Activated gamma-delta T cell (primary cell): ENCODE data around the gene IL1R1.

ENCODE experiments used
- DNase-seq: peaks from one replicate; lab custom pipeline; 2025; lab: John Stamatoyannopoulos, UW

Gene IL1R1

GRCh38 chr2:102140377-102140776 is 2.2 kb upstream of the IL1R1 start:
- no peak for DNase-seq

DNA sequence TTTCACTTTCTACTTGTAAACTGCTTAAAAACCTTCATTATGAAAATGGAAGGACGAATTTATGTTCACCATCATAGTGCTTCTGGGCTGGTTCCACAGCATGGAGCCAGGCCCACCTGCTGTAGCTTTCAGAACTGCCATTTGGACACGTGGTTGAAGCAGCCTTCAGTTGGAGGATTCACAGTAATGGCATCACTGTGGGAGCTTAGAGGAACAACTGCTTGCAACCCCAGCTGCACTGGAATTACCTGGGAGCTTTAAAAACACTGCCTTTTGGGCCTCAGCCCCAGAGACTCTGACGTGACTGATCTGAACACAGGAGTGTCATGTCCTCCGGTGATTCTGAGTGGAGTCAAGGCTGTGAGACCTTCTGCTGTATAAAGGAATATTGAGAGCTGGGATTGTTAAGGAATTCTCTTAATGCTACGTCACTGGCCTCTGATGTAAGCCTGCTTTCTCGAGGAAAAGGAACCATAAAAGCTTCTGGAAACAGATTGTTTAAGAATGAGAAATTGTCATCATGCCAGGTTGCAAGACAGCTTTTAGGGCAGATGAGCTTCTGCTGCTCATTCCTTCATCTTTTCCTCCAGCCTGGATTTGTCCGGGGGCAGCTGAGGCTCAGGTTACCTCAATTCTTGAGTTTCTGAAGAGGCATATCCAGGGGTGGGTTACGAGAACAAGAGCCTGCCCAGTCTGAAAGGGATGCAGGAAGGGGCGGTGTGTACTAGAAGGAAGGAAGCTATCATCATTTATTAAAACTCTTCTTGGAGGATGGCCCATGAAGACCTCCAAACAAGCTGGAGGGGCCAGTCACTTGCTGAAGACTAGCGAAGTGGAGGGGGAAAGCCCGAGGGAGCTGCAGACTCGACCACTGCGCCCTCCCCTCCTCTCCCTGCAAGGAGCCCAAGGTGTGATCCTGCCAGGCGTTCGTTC is 1.3 kb upstream of the IL1R1 start:
- DNase-seq: no peak

GRCh38 chr2:102142829-102143449 is 393 bp downstream of the IL1R1 start:
- no peak for DNase-seq

GRCh38 chr2:102143450-102143985 is 972 bp downstream of the IL1R1 start:
- no peak for DNase-seq

DNA sequence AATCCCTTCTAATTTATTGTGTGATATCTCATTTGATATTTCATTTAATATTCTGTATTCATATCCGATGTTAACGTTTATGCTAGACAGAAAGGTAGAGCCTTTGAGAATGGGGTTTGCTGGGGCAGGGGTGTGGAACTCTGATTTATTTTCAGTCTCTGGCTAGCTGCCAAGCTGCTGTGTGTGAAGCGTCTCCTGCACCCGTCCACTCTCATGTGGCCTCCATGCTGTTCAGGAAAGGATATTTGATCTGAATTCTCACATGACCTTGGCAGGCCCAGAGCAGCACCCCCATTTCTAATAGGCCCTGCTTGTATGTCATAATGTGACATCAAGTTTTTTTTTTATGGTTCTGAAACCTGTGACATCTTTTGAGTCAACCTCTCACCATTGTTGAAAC is 1.6 kb downstream of the IL1R1 start:
- DNase-seq: no peak

- no peak for DNase-seq
Measured at GRCh38 chr2:102145107-102145506, 2.6 kb downstream of the IL1R1 start.

GRCh38 chr2:102145934-102146333 is 3.4 kb downstream of the IL1R1 start:
- DNase-seq: no peak

GRCh38 chr2:102147935-102148334 is 5.4 kb downstream of the IL1R1 start:
- no peak for DNase-seq

DNA sequence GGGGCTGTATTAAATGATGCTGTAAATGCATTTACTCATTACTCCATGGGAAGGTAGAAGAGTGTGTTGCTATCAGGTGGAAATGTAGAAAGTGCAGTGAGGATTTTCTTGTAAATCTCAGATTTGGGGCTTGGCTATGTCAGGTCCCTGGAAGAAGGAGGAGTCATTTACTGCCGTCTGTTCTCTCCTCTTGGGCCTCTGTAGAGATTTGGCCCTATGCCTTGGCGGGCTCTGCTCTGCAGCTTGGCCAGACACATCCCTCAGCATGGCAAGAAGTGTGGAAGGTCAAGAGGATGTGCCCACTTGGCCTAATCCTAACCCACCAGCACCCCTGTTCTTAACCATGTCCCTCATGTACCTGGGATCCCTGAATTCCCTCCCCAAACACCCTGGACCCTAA is 6.7 kb downstream of the IL1R1 start:
- no peak for DNase-seq

DNA sequence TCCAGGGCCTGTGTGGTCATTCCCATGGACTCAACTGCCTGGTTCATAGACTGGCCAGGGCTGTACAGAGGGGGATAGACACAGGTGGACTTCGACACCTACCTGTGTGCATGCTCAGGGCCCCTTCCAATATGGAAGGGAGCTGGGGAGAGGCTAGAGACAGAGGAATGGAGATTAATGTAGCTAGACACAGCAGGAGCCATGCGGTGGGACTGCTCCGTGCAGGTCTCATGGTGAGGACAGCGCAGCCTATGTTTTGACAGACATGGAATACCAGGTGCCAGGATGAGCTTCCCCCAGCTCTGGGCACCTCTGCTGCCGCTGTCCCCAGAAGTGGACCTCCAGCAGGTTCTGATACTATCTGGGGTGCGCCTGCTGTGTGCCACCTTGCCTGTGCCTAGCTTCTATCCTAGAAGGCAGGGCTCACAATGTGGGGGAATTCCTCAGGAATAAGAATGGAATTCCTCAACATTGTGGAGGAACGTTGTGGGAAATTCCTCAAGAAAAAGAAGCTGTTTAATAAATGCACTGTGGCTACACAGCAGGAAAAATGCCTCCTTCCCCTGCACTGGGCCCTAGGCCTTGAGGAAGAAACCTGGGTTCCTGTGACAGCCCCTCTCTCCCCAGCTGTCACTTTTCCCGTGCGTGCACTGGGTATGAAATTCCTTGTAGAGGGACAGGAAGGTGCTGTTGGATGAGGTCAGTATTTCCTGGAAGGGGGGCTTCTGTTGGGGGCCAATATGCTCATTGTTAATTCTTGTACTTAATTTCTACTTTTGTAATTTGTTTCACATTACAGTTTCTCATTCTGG is 7.3 kb downstream of the IL1R1 start:
- DNase-seq: no peak

- no peak for DNase-seq
Measured at GRCh38 chr2:102154364-102154763, 11.8 kb downstream of the IL1R1 start.

- DNase-seq: no peak
Measured at GRCh38 chr2:102154946-102155702, 12.6 kb downstream of the IL1R1 start.

DNA sequence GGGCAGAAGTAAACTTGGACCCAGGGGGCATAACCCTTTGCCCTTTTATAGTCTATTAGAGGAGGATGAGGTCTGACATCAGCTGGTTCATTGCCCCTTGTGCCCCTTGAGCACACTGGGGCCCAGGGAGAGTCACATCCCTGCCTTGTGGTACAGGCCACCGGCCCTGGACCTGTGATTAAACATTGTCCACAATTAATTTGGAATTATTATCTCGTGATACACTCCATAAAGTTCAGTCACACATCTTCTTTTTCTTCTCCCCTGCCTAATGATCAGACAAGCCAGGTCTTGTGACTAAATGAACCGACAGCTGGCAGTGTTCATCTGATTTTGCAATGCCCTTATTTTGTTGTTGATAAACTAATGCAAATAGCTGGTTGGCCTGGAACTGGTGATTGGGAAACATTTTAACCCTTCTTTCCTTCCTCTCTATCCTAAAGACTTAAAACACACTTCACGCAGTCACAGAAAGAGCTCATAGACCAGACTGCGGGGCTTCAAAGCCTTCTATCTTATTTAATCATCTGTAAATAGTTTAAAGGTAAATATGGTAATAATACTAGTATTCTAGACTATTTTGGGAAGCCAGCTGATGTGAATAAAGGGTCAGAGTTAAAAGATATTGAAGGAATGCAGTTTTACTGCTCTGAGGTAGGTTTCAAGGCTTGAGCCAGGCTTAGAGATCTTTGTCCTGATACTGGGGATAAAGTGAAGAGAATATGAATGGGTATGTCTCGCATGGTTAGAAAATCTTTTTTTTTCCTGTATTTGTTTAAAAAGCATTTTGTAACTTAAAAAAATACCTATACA is 13.4 kb downstream of the IL1R1 start:
- DNase-seq: no peak

DNA sequence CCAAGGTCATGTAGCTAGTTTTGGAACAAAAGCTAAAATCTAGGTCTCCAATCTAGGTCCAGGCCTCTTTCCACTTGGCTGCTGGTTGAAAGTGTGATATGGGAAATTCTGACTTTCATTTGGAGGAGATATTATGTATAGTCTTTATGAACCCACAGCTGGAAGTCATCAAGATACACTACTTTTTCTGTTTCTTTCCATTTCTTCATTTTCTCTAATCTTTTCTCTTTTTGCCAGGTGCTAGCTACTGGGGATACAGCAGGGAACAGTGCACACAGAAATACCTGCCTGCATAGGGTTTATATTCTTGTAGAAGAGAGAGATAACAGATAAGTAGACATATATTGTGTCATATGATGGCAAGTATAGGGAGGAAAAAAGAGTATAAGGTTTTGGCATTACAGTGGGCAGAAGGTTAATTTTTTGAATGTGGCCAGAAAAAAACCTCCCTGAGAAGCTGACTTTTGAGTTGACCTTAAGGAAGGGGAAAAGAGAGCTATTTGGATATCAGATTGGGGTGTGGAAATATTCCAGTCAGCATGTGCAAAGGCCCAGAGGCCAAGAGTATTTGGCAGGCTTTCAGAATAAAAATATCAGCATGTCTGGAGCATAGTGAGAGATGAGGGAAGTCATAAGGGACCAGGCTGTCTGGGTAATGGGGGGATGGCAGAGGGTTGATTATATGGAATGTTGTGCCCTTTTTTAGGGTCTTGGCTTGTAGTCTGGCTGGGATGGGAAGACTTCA is 15.6 kb downstream of the IL1R1 start:
- DNase-seq: no peak

DNA sequence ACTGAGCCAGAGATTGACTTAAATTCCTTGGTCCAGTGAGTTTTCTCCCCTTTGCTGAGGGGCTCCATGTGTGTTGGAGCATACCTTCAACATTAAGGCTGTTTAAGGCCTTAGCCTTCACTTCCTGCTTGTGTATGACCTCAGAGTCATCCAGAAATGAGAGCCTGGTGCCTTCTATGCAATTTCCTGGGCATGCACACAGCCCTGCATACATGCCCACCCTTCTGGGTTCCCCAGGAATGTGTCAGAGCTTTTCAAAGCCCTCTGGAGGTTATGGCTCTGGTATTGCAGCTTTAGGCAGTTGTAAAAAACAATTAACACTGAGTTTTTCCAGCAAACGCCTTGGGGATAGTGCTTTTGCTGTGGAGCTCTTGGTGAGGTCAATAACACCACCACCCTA is 16.7 kb downstream of the IL1R1 start:
- DNase-seq: no peak

- DNase-seq: no peak
Measured at GRCh38 chr2:102166189-102166845, 23.8 kb downstream of the IL1R1 start.

- DNase-seq: no peak
Measured at GRCh38 chr2:102168026-102168771, 25.7 kb downstream of the IL1R1 start.

GRCh38 chr2:102171946-102172345 is 29.4 kb downstream of the IL1R1 start:
- no peak for DNase-seq

GRCh38 chr2:102172745-102173144 is 30.2 kb downstream of the IL1R1 start:
- no peak for DNase-seq
